H1 (cell line): ENCODE results near the gene NUP88.

Experiments
- CHD2 ChIP-seq: IDR thresholded peaks from 2 replicates; pipeline ENCODE4 v1.6.1; 2012; ENCODE audit warnings: low read length, improper control_type of control experiment
- CTCF ChIP-seq, 3 experiments: IDR thresholded peaks; 1 replicate in 2 of 3; 2 replicates in 1 of 3; pipeline versions ENCODE4 v1.5.1 to v1.6.1; 2011; ENCODE audit warnings: low read length in 3 of 3, mild to moderate bottlenecking in 3 of 3, inconsistent platforms in 2 of 3, low read depth in 1 of 3, moderate library complexity in 1 of 3; ENCODE audit not compliant: insufficient read depth in 1 of 3; ENCODE audit errors: control extremely low read depth in 1 of 3
- MAFK ChIP-seq: IDR thresholded peaks from 2 replicates; pipeline ENCODE4 v1.6.1; 2012; ENCODE audit warnings: low read depth, mild to moderate bottlenecking, improper control_type of control experiment, low read length
- POLR2AphosphoS5 ChIP-seq: IDR thresholded peaks from 2 replicates; pipeline ENCODE4 v1.6.1; 2011; ENCODE audit warnings: low read depth, low read length
- USF2 ChIP-seq: IDR thresholded peaks from 2 replicates; pipeline ENCODE4 v1.6.1; 2011; ENCODE audit warnings: low read length, improper control_type of control experiment
- YY1 ChIP-seq: IDR thresholded peaks from 2 replicates; pipeline ENCODE4 v1.6.1; 2011; ENCODE audit warnings: low read depth, mild to moderate bottlenecking, low read length

DNA sequence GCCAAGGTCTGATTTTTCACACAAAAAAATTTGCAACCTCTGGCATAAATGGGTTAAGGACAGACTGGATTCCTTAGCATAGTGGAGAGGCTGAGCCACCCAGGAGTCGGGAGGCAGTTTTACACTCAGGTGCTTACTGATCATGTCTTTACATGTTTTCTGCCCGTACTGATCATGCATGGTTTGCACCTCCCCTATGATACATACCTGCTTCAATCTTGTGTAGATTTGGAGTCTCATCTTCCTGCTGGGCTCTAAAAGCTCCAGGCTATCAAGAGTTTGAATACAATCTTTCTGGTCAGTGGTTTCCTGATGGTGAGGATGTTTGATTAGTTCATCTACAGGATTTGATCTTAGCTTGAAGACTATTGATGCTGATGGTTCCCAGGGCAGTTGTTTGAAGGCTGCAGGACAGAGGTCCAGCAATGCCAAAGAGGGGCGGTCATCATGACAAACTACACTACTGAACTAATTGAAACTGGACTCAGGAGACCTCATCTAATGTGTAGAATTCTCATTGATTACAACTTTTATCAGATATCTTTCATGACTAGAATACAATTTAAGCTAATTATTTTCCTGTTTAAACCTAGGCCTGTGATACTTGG lies 12.6 kb upstream of the NUP88 start:
- TF ChIP-seq CTCF (IDR thresholded peaks at IDR 0.05; ENCODE audit: control extremely low read depth in 1 of 3, insufficient read depth in 1 of 3, low read depth in 1 of 3, low read length in 3 of 3) (no peak), MAFK (no peak), YY1 (no peak), POLR2AphosphoS5 (peak; percentile 29; the same call in 1 of the 2 replicates), USF2 (no peak), CHD2 (no peak)
